Adipose tissue (tissue), 3 donors: ENCODE measurements around the gene PANK3. TPM values are rescaled to one million over a fixed set of nuclear protein-coding genes. Genes with fewer than 3 reads are reported as not detected.
"Not testable (repeated sequence)": the region's sequence is repeated elsewhere in the genome, so short reads cannot be mapped to it uniquely, and the experiment has no call there.

Experiments used
- H3K27ac ChIP-seq: one replicate; pipeline ENCODE4 v1.5.1; 2013; ENCODE audit warnings: low read depth, low read length
- WGBS, 3 donors: extraction: QIAGEN DNeasy Blood & Tissue Kit; methylation state at CpG; one replicate each; pipeline ENCODE4 v1.1.7; 2013; 5-methylcytosine and 5-hydroxymethylcytosine counted together
- polyA plus RNA-seq, 3 donors: library from polyadenylated mRNA; stranded (reverse); fragments of 200-250 nt; gene quantifications; one replicate each; pipeline ENCODE4 v1.2.3, GENCODE V29; 2013
- donor health status: healthy with polysubstance abuse.
- donor health status: Bipolar disorder and iron deficiency.
- donor health status: healthy.

The PANK3 gene
- polyA plus RNA-seq, 3 donors: 5.5 to 12.0 (median 9.7) TPM

DNA sequence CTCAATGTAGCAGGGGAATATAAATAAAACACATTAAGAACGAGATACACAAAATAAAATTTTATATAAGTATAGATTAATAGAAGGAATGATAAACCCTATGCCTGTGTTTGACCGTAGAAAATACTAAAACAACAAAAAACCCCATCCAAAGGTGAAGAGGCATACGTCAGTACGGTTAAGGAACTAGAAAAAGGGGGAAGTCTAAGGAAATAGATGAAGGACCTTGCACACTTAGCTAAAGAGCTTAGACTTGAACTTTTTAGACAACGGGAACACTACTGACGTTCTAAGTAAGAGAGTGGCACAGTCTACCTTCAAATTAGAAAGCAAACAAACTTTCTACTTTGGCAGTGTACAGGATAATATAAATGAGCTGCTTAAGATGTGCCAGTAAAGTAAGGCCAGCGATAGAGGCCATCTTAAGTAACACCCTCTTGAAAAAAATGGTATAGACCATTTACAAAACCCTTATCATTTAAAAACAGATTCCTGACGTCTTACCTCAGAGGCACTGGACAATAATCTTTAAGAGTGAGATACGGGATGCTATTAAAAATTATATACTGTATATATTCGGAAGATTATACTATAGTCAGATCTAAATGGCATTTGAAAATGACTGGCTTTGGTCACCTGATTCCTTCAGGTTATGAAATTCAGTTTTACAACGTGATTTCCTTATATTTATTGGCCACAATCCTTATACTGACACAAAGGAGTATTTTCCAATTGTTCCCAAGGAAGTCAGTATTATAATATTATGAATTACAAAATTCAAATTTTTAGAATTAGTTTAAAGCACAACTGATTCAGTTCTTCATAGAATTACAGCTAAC, 8.5 kb downstream of the PANK3 start:
- WGBS, 3 donors: 83 to 85% (median 85%) methylated on average over 11 of the region's 11 CpGs
- H3K27ac ChIP-seq: no peak overlapping the region

DNA sequence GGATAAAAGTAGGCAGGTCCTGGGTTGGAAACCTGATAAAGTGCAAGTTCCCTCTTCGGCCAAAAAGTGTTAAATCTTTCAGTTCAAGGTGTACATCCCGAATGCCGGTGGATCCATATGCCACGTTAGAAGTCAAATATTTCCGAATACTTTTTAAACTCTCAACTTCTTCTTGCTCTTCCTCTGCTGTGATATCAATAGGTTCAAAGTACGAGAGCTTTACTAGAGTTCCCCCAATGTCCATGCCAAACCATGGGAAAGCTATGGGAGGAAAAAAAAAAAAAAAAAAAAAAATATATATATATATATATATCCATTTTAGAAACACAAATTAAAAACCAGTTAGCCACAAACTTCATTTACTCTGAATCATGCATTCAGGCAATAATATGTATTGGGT, 10.4 kb downstream of the PANK3 start:
- 96 to 99% (median 98%) methylated on average over 6 of the region's 6 CpGs for WGBS, 3 donors
- H3K27ac ChIP-seq: no peak overlapping the region

DNA sequence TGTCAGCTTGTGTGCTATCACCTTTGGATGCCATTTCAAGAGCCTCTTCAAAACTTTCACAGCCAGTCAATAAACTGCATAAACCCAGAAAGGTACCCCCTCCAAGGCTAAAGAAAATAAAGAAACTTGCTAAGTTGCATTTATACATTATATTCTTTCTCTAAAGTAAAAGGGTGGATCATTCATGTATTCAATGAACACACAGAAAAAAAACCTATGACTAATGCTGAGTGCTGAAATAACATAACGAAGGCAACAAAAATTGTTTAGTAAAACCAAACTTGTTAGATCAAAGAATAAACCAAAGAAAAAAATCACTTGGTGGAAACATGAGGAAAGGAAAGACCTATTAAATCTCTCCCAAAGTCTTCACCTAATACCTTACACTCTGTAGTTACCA, 15.2 kb downstream of the PANK3 start:
- 90 to 100% (median 97%) methylated on average over 1 of the region's 1 CpG for WGBS, 3 donors

DNA sequence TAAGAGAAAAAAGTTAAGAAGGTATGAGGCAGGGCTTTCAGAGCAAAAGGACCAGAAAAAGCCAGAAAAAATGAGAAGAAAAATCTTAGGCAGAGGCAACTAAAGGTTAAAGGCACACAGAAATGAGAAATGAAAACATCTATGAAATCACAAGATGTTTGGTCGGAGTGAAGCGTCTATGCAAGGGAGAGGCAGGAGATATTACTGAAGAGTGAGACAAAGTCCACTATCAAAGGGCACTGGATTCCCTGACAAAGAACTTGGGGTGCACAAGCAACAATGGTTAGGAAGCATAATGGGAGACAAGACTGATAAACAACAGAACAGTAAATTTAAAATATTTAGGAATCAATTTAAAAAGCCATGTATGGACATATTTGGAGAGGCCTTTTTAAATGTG, 16.9 kb downstream of the PANK3 start:
- 49 to 94% (median 83%) methylated on average over 2 of the region's 2 CpGs for WGBS, 3 donors
- no peak overlapping the region for H3K27ac ChIP-seq

More for the DNA sequence above, 15.2 kb downstream of the PANK3 start:
- H3K27ac ChIP-seq: no peak overlapping the region

DNA sequence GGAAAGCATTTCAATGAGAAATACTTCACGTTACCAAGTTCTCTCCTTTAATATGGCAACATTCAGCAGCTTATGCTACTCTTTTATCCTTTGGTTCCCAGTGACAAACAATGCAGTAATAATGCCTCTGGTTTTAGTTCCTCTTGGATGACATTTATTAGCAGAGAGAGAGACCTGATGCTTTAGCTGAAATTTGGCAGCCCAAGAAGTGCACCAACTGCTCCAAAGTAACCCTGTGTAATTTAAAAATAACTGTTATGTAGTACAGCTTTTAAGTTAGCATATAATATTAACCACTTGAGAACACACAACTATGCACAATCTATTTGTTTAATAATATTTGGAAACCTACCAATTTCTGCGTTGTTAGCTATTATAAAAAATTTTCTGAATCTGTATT, 21.8 kb downstream of the PANK3 start:
- 96 to 98% (median 97%) methylated on average over 2 of the region's 2 CpGs for WGBS, 3 donors

GRCh38 chr5:168553377-168554130, 25.6 kb downstream of the PANK3 start:
- H3K27ac ChIP-seq: no peak overlapping the region
- 78 to 92% (median 90%) methylated on average over 2 of the region's 2 CpGs for WGBS, 3 donors

More for the DNA sequence above, 21.8 kb downstream of the PANK3 start:
- no peak overlapping the region for H3K27ac ChIP-seq

GRCh38 chr5:168552146-168552545, 27.0 kb downstream of the PANK3 start:
- WGBS, 3 donors: 55 to 71% (median 68%) methylated on average over 1 of the region's 1 CpG
- H3K27ac ChIP-seq: no peak overlapping the region

GRCh38 chr5:168550656-168551055, 28.5 kb downstream of the PANK3 start:
- H3K27ac ChIP-seq: no peak overlapping the region

DNA sequence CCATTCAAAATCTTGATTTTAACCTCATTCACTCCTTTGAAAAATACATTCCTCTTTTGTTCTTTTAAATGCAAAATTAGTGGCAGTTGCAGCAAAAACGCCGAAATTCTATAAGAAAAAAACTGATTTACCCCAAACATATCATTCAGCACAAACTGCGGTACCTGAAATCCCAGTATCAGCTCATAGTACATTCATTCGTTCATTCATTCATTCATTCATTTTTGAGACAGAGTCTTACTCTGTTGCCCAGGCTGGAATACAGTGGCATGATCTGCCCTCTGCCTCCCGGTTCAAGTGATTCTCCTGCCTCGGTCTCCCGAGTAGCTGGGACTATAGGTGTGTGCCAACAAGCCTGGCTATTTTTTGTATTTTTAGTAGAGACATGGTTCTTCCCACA, 29.6 kb downstream of the PANK3 start:
- H3K27ac ChIP-seq: no peak overlapping the region
- 96 to 97% (median 96%) methylated on average over 7 of the region's 7 CpGs for WGBS, 3 donors

DNA sequence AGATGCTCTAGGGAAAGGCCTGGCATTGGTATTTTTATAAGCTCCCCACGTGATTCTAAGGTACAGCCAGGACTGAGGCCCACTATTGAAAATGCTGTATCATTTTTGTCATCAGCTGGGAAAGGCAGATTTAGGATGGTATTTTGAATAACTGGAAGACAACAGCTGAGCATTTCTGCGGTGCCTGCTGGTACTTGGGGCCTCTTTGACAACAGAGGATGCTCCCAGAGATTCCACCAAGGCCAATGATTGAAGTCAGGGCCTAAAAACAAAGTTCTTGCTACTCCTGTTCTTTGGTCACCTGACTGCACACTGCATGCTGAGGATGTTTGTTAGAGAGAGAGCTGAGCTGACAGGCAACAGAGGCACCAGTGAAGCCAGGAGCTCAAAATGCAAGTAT, 42.0 kb downstream of the PANK3 start:
- WGBS, 3 donors: 59 to 79% (median 64%) methylated on average over 2 of the region's 2 CpGs
- H3K27ac ChIP-seq: no peak overlapping the region

- WGBS, 3 donors: 81 to 86% (median 81%) methylated on average over 7 of the region's 7 CpGs
- not testable (repeated sequence) for H3K27ac ChIP-seq
These were observed 44.8 kb downstream of the PANK3 start for GRCh38 chr5:168534351-168534750.

DNA sequence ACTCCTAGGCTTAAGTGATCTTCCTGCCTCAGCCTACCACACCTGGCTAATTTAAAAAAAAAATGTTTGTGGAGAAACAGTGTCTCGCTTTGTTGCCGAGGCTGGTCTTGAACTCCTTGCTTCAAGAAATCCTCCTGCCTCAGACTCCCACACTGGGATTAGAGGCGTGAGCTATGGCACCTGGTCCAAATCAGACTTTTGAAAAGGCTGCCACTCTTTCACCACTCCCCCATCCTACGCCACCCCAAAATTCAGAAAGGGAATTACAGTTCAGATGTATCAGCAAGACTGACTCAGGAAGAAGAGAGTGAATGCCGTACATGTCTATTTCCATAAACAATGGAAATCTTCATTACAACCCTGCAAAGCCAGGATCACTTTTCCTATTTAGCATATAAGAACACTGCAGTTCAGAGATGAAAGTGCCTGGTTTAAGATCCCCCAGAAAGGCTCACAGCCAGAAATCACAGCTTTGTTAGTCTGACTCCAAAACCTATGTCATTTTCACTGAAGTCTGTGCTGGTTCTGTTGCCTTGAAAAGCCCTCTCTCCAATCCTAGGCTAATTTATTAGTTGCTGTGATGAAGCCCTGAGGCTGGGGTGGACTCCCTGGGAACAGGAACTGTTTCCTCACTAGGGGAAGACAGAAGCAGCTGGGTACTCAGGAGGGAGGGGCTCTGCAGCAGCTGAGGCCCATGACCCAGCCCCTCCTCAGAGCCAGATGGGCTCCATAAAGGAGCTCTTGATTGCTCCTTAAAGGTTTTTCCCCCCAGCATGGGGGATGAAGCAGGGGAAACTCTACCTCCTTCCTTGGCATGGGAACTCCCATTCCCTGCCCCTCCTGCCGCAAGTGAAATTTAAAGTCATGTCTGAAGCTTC, 46.9 kb downstream of the PANK3 start:
- WGBS, 3 donors: 69 to 74% (median 69%) methylated on average over 6 of the region's 6 CpGs
- H3K27ac ChIP-seq: no peak overlapping the region

- WGBS, 3 donors: 77 to 89% (median 83%) methylated on average over 5 of the region's 5 CpGs
- H3K27ac ChIP-seq: no peak overlapping the region
These were observed 48.0 kb downstream of the PANK3 start for GRCh38 chr5:168531191-168531590.

DNA sequence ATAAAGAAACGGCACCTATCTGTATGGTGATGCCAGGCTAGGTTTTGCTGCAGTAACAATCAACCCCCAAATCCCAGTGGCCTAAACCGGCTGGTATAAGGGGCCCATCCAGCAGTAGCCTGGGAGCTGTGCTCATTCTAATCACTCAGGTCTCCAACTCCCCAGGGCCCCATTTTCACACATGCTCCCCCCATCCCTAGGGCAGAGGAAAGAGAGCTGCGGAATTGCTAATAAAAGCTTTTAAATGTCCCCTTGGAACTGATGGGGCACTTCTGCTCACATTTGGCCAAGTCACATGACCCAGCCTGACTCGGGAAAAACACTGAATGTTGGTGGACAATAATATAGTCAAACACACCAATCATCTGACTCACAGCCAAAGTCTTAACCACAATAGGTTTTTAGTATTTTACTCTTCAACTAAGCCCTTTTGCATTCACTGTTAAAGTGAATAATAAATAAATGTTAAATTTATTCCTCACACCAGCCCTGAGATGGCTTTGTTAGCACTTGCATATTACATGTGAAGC, 48.5 kb downstream of the PANK3 start:
- H3K27ac ChIP-seq: no peak overlapping the region
- 67 to 75% (median 71%) methylated on average over 4 of the region's 4 CpGs for WGBS, 3 donors

GRCh38 chr5:168529374-168530234, 49.6 kb downstream of the PANK3 start:
- no peak overlapping the region for H3K27ac ChIP-seq
- 15 to 19% (median 16%) methylated on average over 75 to 120 of the region's 125 CpGs for WGBS, 3 donors

DNA sequence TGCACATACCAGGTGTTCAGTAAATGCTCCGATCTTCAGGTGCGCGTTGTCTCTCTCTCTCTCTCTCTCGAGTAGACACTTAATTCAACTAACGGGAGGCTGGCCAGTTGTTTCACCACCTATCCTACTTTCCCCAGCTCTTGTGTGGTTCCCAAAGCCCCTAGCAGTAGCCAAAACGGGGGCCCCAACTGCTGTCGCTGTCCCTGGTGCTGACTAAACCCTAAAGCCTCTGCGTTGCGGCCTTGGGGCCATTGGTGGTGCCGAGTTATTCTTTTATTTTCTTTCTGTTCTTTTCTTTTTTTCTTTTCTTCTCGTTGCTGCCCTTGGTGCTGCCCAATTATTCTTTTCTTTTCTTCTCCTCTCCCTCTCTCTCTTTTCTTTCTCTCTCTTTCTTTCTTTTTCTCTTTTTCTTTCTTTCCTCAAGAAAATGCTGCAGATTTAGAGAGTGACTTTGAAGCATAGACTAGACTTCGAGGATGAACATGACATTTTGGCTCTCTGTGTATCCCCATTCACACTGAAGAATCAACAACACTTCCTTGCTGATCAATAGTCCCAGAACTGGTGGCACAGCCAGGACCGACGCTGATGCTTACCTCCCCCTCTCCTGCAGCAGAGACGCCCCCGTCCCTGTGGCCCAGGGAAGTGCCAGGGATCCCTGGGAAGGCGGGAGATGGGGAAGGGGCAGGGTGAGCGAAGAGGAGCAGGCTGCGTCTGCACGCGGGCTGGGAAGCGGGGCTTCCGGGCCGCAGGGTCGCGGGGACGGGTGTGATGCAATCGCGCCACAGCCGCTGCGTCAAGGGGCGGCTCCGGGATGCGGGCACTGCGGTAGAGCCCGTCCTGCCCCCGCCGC, 50.4 kb downstream of the PANK3 start, which contains the start of gene FBLL1:
FBLL1 (plus strand) TSS at position 785 of the 853 bp plus-strand sequence. CDS start 200 bp downstream, outside the sequence.
- 12 to 17% (median 16%) methylated on average over 29 to 38 of the region's 38 CpGs for WGBS, 3 donors
- H3K27ac ChIP-seq: no peak within 1 kb of the TSS
